Endometrial microvascular endothelial cells (primary cell): ENCODE measurements around the gene ZMYND10. TPM values are rescaled to one million over a fixed set of nuclear protein-coding genes. Genes with fewer than 3 reads are reported as not detected.

Experiments used
- in situ Hi-C: cut with HindIII; loops from 2 replicates; pipeline ENCODE4 v1.10.0; 2017; ENCODE audit warnings: low sequenced_read_pairs, low pct_unique_long_range_greater_than_20kb; ENCODE audit errors: inconsistent ontology term
- total RNA-seq: library from RNA; depleted of rRNA; stranded (reverse); fragments of >200 nt; gene quantifications from one replicate; pipeline ENCODE4 v1.2.3, GENCODE V29; 2015; ENCODE audit errors: inconsistent ontology term

The ZMYND10 gene
- total RNA-seq, 1 donor from 2014 or later: not detected

DNA sequence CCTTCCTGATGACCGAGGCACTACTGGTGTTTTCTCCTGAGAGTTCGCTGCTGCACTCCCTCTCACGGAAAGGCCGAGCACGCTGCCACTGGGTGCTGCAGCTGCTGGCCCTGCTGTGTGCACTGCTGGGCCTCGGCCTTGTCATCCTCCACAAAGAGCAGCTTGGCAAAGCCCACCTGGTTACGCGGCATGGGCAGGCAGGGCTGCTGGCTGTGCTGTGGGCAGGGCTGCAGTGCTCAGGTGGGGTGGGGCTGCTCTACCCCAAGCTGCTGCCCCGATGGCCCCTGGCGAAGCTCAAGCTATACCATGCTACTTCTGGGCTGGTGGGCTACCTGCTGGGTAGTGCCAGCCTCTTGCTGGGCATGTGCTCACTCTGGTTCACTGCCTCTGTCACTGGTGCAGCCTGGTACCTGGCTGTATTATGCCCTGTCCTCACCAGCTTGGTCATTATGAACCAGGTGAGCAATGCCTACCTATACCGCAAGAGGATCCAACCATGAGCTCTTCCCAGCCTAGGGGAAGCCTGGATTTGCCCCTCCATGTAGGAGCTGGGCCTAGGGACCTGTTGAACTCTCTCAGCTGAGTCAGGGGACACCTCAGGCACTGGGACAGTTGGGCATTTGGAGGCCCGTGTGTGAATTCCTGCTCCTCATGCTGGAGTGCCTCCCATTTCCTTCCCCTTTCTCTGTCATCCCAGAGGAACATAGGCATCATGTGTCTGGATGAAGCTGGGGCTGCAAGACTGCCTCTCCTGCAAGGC, 7.9 kb upstream of the ZMYND10 start:
- in situ Hi-C loops: no loop called here

- in situ Hi-C loops: no loop called here
Observed at GRCh38 chr3:50352781-50353180, 7.2 kb upstream of the ZMYND10 start.

DNA sequence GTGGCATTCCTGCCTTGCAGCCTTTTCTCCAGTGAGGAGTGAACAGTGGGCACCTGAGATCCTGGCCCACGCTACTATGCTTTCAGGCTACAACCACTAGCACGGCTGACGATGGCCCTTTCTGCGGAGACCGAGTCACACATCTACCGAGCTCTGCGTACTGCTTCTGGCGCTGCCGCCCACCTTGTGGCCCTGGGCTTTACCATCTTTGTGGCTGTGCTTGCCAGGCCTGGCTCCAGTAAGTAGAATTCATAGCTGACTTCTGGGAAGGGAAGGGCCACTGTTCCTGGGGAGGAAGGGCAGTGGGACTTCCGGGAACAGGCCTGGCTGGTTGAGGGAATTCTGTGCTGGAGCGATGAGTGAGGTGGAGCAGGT, 5.8 kb upstream of the ZMYND10 start:
- in situ Hi-C loops: no loop called here

DNA sequence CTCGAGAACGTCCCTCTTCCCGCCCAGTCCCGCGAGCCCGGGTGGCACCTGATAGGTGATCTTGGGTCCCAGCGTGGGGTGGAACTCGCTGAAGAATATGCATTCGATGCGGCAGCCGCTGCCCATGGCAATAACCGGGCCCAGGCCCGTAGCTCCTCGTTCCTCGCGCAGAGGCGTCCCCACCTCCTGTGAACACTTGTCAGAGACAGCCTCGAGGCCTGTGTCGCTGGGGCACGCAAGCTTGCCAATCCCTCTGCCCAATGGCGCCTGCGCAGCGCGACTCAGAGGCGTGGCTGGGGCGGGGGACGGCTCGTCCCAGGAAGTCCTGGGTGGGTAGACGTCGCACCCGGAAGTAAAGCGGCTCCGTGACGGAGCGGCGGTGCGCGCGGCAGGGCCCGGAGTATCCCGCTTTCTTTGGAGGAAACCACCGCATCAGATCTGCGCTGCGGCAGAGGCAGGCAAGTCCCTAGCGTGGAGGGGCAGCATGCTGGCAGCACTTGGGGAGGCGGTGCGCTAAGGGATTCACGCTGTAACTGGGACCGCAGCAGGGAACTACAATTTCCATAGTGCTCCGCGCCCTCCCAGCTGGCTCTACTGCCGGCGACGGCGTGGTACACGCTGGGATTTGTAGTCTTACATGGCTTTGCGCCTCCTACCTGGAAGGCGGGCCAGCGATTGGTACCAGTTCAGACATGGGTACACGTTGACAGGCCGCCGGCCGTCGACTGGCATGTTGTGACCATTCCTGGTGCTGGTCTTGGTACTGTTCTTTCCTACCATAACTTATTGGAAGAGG, 5.2 kb upstream of the ZMYND10 start, which contains the start of the genes CYB561D2 and NPRL2:
Gene CYB561D2 (plus strand): TSS at position 336 of the 796 bp plus-strand sequence. CDS start 572 bp downstream, outside the sequence.
Gene NPRL2 (minus strand): TSS at position 249 of the 796 bp plus-strand sequence. CDS start 123 bp downstream, at position 126.
- in situ Hi-C loops: no loop called here

- in situ Hi-C loops: no loop called here
Observed at GRCh38 chr3:50350213-50350526, 4.6 kb upstream of the ZMYND10 start.

- in situ Hi-C loops: no loop called here
Observed at GRCh38 chr3:50347187-50347813, 1.8 kb upstream of the ZMYND10 start.

DNA sequence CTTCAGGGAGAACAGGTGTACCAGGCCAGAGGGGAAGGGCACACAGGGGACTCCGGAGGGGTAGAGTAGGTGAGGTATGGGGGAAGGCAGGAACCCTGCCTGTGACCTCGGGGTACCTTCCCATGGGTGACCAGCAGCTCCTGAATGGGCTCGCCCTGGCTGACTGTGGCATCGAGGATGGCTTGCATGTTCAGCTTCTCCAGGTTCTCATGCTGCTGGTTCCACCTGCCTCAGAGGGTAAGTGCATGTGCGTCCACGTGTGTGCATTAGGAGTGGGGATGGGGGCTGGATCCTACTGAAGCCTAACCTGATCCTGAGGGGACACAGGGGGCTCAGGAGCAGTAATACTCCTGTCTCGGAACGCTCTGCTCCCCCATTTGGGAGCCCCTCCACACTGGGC, 524 bp downstream of the ZMYND10 start:
- in situ Hi-C loops: no loop called here

DNA sequence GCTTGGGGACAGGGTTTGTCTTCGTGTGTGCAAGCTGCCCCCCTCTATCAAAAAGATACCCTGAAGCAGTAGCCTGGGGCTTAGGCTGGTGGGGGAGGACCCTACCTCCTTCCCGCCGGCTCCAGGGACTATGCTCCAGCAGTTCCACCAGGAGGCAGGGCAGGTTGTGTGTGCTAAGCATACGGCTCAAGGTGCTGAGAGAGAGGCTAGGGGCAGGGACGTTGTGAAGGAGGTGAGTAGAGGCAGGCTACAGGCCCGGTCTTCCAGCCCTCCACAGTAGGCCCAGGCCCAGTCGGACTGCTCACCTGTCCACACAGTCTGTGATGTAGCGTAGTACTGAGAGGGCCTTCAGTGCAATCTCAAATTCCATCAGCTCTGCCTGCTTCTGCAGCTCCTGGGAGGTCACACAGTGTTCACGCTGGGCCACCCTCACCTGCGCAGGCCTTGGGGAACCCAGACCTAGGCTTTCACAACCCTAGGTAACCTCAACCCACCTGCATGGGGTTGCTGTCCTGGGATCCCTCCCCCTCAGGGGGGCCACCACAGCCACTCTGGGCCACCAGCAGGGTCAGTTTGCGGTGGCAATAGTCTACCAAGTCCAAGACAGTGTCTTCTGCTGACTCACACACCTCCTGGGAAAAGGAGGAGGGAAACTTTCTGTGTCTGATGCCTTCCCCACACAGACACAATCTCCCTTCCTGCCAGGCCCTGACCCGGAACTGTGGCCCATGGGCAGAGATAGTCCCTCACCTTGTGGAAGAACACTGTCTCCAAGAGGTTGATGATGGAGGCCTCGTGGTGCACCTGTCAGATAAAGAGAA, 2.5 kb downstream of the ZMYND10 start:
- in situ Hi-C loops: no loop called here

- in situ Hi-C loops: no loop called here
Observed at GRCh38 chr3:50341996-50342650, 3.4 kb downstream of the ZMYND10 start.

GRCh38 chr3:50341537-50341936, 4.0 kb downstream of the ZMYND10 start:
- in situ Hi-C loops: no loop called here

DNA sequence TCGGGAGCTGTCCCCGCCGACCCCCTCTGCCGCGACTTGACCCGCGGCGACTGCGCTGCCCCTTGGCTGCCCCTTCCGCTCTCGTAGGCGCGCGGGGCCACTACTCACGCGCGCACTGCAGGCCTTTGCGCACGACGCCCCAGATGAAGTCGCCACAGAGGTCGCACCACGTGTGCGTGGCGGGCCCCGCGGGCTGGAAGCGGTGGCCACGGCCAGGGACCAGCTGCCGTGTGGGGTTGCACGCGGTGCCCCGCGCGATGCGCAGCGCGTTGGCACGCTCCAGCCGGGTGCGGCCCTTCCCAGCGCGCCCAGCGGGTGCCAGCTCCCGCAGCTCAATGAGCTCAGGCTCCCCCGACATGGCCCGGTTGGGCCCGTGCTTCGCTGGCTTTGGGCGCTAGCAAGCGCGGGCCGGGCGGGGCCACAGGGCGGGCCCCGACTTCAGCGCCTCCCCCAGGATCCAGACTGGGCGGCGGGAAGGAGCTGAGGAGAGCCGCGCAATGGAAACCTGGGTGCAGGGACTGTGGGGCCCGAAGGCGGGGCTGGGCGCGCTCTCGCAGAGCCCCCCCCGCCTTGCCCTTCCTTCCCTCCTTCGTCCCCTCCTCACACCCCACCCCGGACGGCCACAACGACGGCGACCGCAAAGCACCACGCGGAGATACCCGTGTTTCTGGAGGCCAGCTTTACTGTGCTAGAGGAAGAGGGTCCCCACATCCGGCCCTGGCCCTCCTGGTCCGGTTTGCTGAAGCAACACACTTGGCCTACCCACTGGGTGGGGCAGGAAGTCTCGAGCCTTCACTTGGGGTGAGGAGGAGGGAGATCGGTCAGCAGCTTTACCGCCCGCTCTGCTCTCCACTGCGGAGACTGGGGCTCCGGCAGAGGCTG, 4.8 kb downstream of the ZMYND10 start, which contains the start of gene RASSF1:
Gene RASSF1 (minus strand): TSS at position 389 of the 882 bp plus-strand sequence. CDS start 31 bp downstream, at position 358.
- in situ Hi-C loops: no loop called here

DNA sequence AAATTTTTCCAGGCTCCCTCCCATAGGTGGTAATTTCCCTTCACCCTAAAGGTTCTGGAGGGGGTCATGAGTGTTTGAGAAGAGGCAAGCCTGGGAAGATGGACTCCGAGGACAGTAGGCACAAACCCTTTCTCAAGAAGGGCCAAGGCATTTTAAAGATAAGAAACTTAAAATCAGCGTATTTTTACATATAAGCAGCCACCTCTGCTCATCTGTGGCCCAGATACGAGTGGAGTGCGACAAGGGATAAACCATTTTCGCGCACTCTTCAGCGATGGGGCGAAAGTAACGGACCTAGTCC, 5.4 kb downstream of the ZMYND10 start:
- in situ Hi-C loops: no loop called here

- in situ Hi-C loops: loop anchor here (10.0 kb wide), 1 partner anchor 95 kb away; no protein-coding TSS in a partner anchor
Observed at GRCh38 chr3:50339485-50340146, 5.9 kb downstream of the ZMYND10 start.

- in situ Hi-C loops: loop anchor here (10.0 kb wide), 1 partner anchor 94 kb away; no protein-coding TSS in a partner anchor
Observed at GRCh38 chr3:50338965-50339364, 6.6 kb downstream of the ZMYND10 start.

GRCh38 chr3:50337175-50337861, 8.2 kb downstream of the ZMYND10 start:
- in situ Hi-C loops: loop anchor here (10.0 kb wide), 1 partner anchor 93 kb away; no protein-coding TSS in a partner anchor

DNA sequence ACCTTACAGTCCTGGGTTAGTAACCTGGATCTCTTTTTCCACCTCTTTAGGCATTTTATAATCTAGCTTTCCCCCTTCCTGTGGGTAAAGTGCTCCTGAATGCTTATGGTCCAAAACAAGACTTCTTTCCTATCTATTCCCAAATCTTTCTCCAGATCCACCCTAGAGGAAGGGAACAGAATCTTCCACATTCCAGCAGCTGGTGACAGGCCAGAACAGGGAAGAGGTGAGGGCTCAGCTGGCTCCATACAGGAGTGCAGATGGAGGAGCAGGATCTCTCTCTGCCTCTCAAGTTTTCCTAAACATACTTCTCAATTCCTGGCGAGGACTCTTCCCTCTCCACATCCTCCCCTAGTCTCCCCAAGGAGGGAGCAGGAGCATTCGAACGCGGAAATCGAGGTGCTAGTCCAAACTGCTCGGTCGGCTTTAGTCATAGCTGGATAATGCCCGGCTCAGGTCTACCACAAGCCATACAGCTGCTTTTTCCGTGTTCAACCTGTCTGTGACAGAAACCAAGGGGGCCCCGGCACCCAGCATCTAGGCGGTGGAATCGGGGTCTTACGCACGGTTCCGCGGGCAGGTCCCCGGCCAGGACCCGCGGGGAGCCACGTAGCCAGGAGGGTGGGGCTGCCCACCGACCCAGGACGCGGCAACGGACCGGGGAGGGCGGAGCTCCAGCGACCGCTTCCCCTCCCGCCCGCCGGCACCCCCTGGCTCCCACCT, 8.9 kb downstream of the ZMYND10 start:
- in situ Hi-C loops: loop anchor here (10.0 kb wide), 1 partner anchor 92 kb away; no protein-coding TSS in a partner anchor
